Measurements from ENCODE around the gene GAS7.
"Not testable (repeated sequence)": the region's sequence is repeated elsewhere in the genome, so short reads cannot be mapped to it uniquely, and the experiment has no call there.

GAS7 gene

GRCh38 chr17:10103712-10104111, 94.7 kb downstream of the GAS7 start:
- H2AFZ ChIP-seq (ENCODE audit: low read depth), result no peak overlapping the region
- H3K27ac ChIP-seq, result no peak overlapping the region
- no peak overlapping the region for H3K9ac ChIP-seq
- no peak overlapping the region for H3K4me3 ChIP-seq (IDR thresholded peaks at IDR 0.05; ENCODE audit: insufficient read depth, low read depth, low read length)
- no peaks in the 10 kb centered on the region for H3K79me2 ChIP-seq (ENCODE audit: insufficient read depth, low read depth)
- no peaks in the 10 kb centered on the region for H3K4me1 ChIP-seq (ENCODE audit: low read depth, poor library complexity, severe bottlenecking)
- H3K27me3 ChIP-seq (ENCODE audit: insufficient read depth, low read depth), result no peaks in the 10 kb centered on the region
- TF ChIP-seq CTCF (conservative IDR thresholded peaks at IDR 0.05; ENCODE audit: low read depth, low read length), result no peak
- H3K4me2 ChIP-seq, result no peak overlapping the region
- no peaks in the 10 kb centered on the region for H3K36me3 ChIP-seq (ENCODE audit: insufficient read depth)
- H4K20me1 ChIP-seq (ENCODE audit: insufficient read depth), result no peaks in the 10 kb centered on the region

GRCh38 chr17:10102817-10103216, 95.6 kb downstream of the GAS7 start:
- Histone ChIP-seq H3K27me3 (ENCODE audit: insufficient read depth, low read depth) (no peaks in the 10 kb centered on the region), H3K79me2 (ENCODE audit: insufficient read depth, low read depth) (no peaks in the 10 kb centered on the region), H3K36me3 (ENCODE audit: insufficient read depth) (no peaks in the 10 kb centered on the region), H3K27ac (no peak overlapping the region), H2AFZ (ENCODE audit: low read depth) (no peak overlapping the region), H3K4me2 (no peak overlapping the region), H3K9ac (no peak overlapping the region), H3K4me1 (ENCODE audit: low read depth, poor library complexity, severe bottlenecking) (no peaks in the 10 kb centered on the region), H4K20me1 (ENCODE audit: insufficient read depth) (no peaks in the 10 kb centered on the region), H3K4me3 (IDR thresholded peaks at IDR 0.05; ENCODE audit: insufficient read depth, low read depth, low read length) (no peak overlapping the region)
- no peak for TF ChIP-seq CTCF (conservative IDR thresholded peaks at IDR 0.05; ENCODE audit: low read depth, low read length)

GRCh38 chr17:10099051-10099571, 99.3 kb downstream of the GAS7 start:
- Histone ChIP-seq H3K27me3 (ENCODE audit: insufficient read depth, low read depth) (no peaks in the 10 kb centered on the region), H3K27ac (no peak overlapping the region), H3K4me2 (no peak overlapping the region)

GRCh38 chr17:10096596-10096995, 101.8 kb downstream of the GAS7 start:
- no peak for TF ChIP-seq CTCF (conservative IDR thresholded peaks at IDR 0.05; ENCODE audit: low read depth, low read length)
- H3K4me3 ChIP-seq (IDR thresholded peaks at IDR 0.05; ENCODE audit: insufficient read depth, low read depth, low read length), result no peak overlapping the region
- H3K9ac ChIP-seq, result no peak overlapping the region
- no peak overlapping the region for H3K4me2 ChIP-seq
- no peaks in the 10 kb centered on the region for H4K20me1 ChIP-seq (ENCODE audit: insufficient read depth)
- H3K4me1 ChIP-seq (ENCODE audit: low read depth, poor library complexity, severe bottlenecking), result no peaks in the 10 kb centered on the region
- H3K27me3 ChIP-seq (ENCODE audit: insufficient read depth, low read depth), result no peaks in the 10 kb centered on the region
- no peaks in the 10 kb centered on the region for H3K79me2 ChIP-seq (ENCODE audit: insufficient read depth, low read depth)
- H3K27ac ChIP-seq, result no peak overlapping the region
- no peak overlapping the region for H2AFZ ChIP-seq (ENCODE audit: low read depth)
- no peaks in the 10 kb centered on the region for H3K36me3 ChIP-seq (ENCODE audit: insufficient read depth)

More at GRCh38 chr17:10099051-10099571, 99.3 kb downstream of the GAS7 start:
- Histone ChIP-seq H3K4me1 (ENCODE audit: low read depth, poor library complexity, severe bottlenecking) (no peaks in the 10 kb centered on the region), H3K36me3 (ENCODE audit: insufficient read depth) (no peaks in the 10 kb centered on the region), H4K20me1 (ENCODE audit: insufficient read depth) (no peaks in the 10 kb centered on the region), H2AFZ (ENCODE audit: low read depth) (no peak overlapping the region), H3K9ac (no peak overlapping the region), H3K79me2 (ENCODE audit: insufficient read depth, low read depth) (no peaks in the 10 kb centered on the region), H3K4me3 (IDR thresholded peaks at IDR 0.05; ENCODE audit: insufficient read depth, low read depth, low read length) (no peak overlapping the region)
- TF ChIP-seq CTCF (conservative IDR thresholded peaks at IDR 0.05; ENCODE audit: low read depth, low read length), result no peak

- H4K20me1 ChIP-seq (ENCODE audit: insufficient read depth); H3K4me2 ChIP-seq; H2AFZ ChIP-seq (ENCODE audit: low read depth); H3K4me3 ChIP-seq (IDR thresholded peaks at IDR 0.05; ENCODE audit: insufficient read depth, low read depth, low read length); H3K4me1 ChIP-seq (ENCODE audit: low read depth, poor library complexity, severe bottlenecking); H3K27me3 ChIP-seq (ENCODE audit: insufficient read depth, low read depth); H3K79me2 ChIP-seq (ENCODE audit: insufficient read depth, low read depth); H3K36me3 ChIP-seq (ENCODE audit: insufficient read depth); H3K9ac ChIP-seq; H3K27ac ChIP-seq: not testable (repeated sequence)
Measured at GRCh38 chr17:10095295-10095694, 103.1 kb downstream of the GAS7 start.

Data from KMS-11 (cell line).